HepG2 (cell line): Measurements from ENCODE around the gene HLF. TPM values are rescaled to one million over a fixed set of nuclear protein-coding genes. Genes with fewer than 3 reads are reported as not detected.

Source experiments
- CENPT ChIP-seq: sonication (generic); formaldehyde crosslinking; IDR thresholded peaks from 2 replicates; pipeline ENCODE4 v1.8.0; 2022; ENCODE audit warnings: low read depth, mild to moderate bottlenecking, moderate library complexity, missing genetic modification reagents
- EZH2 ChIP-seq: conservative IDR thresholded peaks from 2 replicates; pipeline ENCODE4 v1.6.1; 2012; ENCODE audit warnings: mild to moderate bottlenecking, low read depth, low read length, moderate library complexity
- FOXK1 ChIP-seq: sonication (generic); formaldehyde crosslinking; IDR thresholded peaks from 2 replicates; pipeline ENCODE4 v1.4.0; 2020; ENCODE audit warnings: low read depth, missing genetic modification reagents, borderline replicate concordance
- GZF1 ChIP-seq: sonication (generic); formaldehyde crosslinking; IDR thresholded peaks from 2 replicates; pipeline ENCODE4 v1.5.1; 2020; ENCODE audit warnings: mild to moderate bottlenecking, missing genetic modification reagents
- HES4 ChIP-seq: sonication (generic); formaldehyde crosslinking; IDR thresholded peaks from 2 replicates; pipeline ENCODE4 v1.9.0; 2021; ENCODE audit warnings: mild to moderate bottlenecking, missing genetic modification reagents, borderline replicate concordance
- NKX3-1 ChIP-seq: sonication (generic); formaldehyde crosslinking; IDR thresholded peaks from 2 replicates; pipeline ENCODE4 v1.5.0; 2020; ENCODE audit warnings: missing genetic modification reagents
- PBX3 ChIP-seq: sonication (generic); formaldehyde crosslinking; IDR thresholded peaks from 2 replicates; pipeline ENCODE4 v1.8.1; 2023; ENCODE audit warnings: missing genetic modification reagents, inconsistent platforms, borderline replicate concordance
- TOPORS ChIP-seq: sonication (generic); formaldehyde crosslinking; IDR thresholded peaks from 2 replicates; pipeline ENCODE4 v1.8.0; 2023; ENCODE audit warnings: mild to moderate bottlenecking, missing genetic modification reagents
- ZBTB3 ChIP-seq: sonication (generic); formaldehyde crosslinking; IDR thresholded peaks from 2 replicates; pipeline ENCODE4 v1.4.0; 2020; ENCODE audit warnings: low read depth, mild to moderate bottlenecking, moderate library complexity, missing genetic modification reagents, borderline replicate concordance
- ZNF121 ChIP-seq: sonication (generic); formaldehyde crosslinking; IDR thresholded peaks from 2 replicates; pipeline ENCODE4 v1.5.0; 2020; ENCODE audit warnings: mild to moderate bottlenecking, missing genetic modification reagents
- ZNF329 ChIP-seq: sonication (generic); formaldehyde crosslinking; IDR thresholded peaks from 2 replicates; pipeline ENCODE4 v1.9.0; 2021; ENCODE audit warnings: low read depth, mild to moderate bottlenecking, missing genetic modification reagents
- ZNF441 ChIP-seq: sonication (generic); formaldehyde crosslinking; IDR thresholded peaks from 2 replicates; pipeline ENCODE4 v1.7.0; 2021; ENCODE audit warnings: missing genetic modification reagents, borderline replicate concordance
- ZNF501 ChIP-seq: sonication (generic); formaldehyde crosslinking; IDR thresholded peaks from 2 replicates; pipeline ENCODE4 v1.5.1; 2020; ENCODE audit warnings: mild to moderate bottlenecking, moderate library complexity, missing genetic modification reagents
- polyA plus RNA-seq, 8 experiments: library from polyadenylated mRNA; depleted of rRNA in 3 of 8; stranded (reverse) in 7 of 8; unstranded in 1 of 8; fragments of >200 nt; fragmentation: Illumina TruSeq in 4 of 8; extraction: Trizol in 4 of 8; gene quantifications; 2 replicates each; pipeline versions ENCODE4 v1.2.1 to v1.2.3, GENCODE V29; 2011 to 2016; ENCODE audit warnings: low read depth in 4 of 8, missing spikeins in 1 of 8, mixed read lengths in 1 of 8; ENCODE audit not compliant: insufficient read depth in 1 of 8
- total RNA-seq, 5 experiments: library from RNA; depleted of rRNA; stranded (reverse); fragments of >200 nt; fragmentation: Illumina TruSeq; extraction: Trizol; gene quantifications; 2 replicates each; pipeline ENCODE4 v1.2.3, GENCODE V29; 2016; ENCODE audit warnings: low read depth in 1 of 5
- TF ChIP-seq, protein P1 (sequence below), 2 experiments: fragments of 450-650 bp in 1 of 2; sonication (generic) in 1 of 2; formaldehyde crosslinking in 1 of 2; IDR thresholded peaks; 2 replicates each; pipeline versions ENCODE4 v1.6.1 to v1.8.0; 2016 to 2022; ENCODE audit warnings: antibody characterized with exemption in 1 of 2, mild to moderate bottlenecking in 1 of 2, missing genetic modification reagents in 1 of 2
- TF ChIP-seq, protein P2 (sequence below): sonication (generic); formaldehyde crosslinking; IDR thresholded peaks from 2 replicates; pipeline ENCODE4 v1.5.1; 2020; ENCODE audit warnings: missing genetic modification reagents, mild to moderate bottlenecking, borderline replicate concordance
- TF ChIP-seq, protein P3 (sequence below): sonication (generic); formaldehyde crosslinking; IDR thresholded peaks from 2 replicates; pipeline ENCODE4 v1.8.0; 2022; ENCODE audit warnings: mild to moderate bottlenecking, missing genetic modification reagents, moderate library complexity

Gene HLF
- total and polyA plus RNA-seq, 2 of the 13 experiments (the other 11 are each of a cell fraction or from before 2014, with no cell fraction given) = 202 to 346 TPM

DNA sequence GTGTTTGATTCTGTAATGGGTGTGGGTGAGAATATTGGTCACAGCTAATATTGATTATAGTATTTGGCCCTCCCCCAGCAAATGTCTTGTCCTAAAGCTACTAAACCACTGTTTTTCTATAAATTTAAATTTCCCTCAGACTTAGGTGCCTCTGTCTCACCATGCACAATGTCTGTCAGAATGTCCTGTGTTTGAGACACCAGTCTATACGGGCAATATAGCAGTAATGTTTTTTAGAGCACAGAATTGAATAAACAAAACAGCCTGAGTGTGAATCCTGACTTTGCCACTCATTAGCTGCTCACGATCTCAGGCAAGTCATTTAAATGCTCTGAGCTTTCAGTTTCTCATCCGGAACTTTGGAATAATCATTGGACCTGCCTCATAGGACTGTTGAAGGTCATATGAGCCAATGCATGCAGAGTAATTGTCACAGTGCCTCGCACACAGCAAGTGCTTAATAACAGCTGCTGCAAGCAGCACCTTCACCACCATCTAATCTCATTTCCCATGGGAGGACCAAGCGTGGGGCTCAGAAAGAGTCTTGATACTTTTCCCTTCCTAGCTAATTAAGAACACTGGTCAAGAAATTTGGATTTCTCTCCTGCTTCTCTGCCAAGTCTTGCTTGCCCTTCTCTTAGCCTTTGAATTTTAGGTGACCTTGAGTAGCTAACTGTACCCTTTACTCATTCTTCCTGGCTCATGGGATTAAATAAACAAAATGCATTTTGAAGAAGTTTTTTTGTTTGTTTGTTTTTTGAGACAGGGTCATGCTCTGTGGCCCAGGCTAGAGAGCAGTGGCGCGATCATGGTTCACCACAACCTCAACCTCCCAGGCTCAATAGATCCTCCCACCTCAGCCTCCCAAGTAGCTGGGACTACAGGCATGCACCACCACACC, 9.8 kb downstream of the HLF start (continued):
- TF ChIP-seq, protein P1, sequence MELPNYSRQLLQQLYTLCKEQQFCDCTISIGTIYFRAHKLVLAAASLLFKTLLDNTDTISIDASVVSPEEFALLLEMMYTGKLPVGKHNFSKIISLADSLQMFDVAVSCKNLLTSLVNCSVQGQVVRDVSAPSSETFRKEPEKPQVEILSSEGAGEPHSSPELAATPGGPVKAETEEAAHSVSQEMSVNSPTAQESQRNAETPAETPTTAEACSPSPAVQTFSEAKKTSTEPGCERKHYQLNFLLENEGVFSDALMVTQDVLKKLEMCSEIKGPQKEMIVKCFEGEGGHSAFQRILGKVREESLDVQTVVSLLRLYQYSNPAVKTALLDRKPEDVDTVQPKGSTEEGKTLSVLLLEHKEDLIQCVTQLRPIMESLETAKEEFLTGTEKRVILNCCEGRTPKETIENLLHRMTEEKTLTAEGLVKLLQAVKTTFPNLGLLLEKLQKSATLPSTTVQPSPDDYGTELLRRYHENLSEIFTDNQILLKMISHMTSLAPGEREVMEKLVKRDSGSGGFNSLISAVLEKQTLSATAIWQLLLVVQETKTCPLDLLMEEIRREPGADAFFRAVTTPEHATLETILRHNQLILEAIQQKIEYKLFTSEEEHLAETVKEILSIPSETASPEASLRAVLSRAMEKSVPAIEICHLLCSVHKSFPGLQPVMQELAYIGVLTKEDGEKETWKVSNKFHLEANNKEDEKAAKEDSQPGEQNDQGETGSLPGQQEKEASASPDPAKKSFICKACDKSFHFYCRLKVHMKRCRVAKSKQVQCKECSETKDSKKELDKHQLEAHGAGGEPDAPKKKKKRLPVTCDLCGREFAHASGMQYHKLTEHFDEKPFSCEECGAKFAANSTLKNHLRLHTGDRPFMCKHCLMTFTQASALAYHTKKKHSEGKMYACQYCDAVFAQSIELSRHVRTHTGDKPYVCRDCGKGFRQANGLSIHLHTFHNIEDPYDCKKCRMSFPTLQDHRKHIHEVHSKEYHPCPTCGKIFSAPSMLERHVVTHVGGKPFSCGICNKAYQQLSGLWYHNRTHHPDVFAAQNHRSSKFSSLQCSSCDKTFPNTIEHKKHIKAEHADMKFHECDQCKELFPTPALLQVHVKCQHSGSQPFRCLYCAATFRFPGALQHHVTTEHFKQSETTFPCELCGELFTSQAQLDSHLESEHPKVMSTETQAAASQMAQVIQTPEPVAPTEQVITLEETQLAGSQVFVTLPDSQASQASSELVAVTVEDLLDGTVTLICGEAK (IDR thresholded peaks at IDR 0.05) = no peak
- TF ChIP-seq, protein P1 (CRISPR knock-in tag; IDR thresholded peaks at IDR 0.05) = no peak
- TF ChIP-seq EZH2 (no peak), ZNF501 (CRISPR knock-in tag) (peak; percentile 23; the same call in 1 of the 2 replicates), ZNF121 (peak; percentile 94), HES4 (CRISPR knock-in tag) (no peak), CENPT (CRISPR knock-in tag) (no peak), FOXK1 (CRISPR knock-in tag) (peak; percentile 13; the same call in 1 of the 2 replicates), PBX3 (CRISPR knock-in tag) (no peak), ZNF329 (no peak), ZBTB3 (CRISPR knock-in tag) (no peak), TOPORS (CRISPR knock-in tag) (no peak; the same call in 1 of the 2 replicates), ZNF441 (no peak), NKX3-1 (CRISPR knock-in tag) (no peak), GZF1 (CRISPR knock-in tag) (no peak)
- TF ChIP-seq, protein P2, sequence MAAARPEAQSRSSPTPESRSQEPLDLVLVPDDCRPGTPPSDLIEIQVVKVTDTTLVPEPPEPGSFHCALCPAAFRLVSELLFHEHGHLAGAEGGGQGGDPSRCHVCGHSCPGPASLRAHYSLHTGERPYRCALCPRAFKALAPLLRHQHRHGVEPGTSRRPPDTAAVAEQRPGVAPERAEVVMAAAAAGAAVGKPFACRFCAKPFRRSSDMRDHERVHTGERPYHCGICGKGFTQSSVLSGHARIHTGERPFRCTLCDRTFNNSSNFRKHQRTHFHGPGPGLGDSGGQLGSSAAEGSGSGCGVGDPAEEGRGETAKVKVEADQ (CRISPR knock-in tag) = no peak; the same call in 1 of the 2 replicates
- TF ChIP-seq, protein P3, sequence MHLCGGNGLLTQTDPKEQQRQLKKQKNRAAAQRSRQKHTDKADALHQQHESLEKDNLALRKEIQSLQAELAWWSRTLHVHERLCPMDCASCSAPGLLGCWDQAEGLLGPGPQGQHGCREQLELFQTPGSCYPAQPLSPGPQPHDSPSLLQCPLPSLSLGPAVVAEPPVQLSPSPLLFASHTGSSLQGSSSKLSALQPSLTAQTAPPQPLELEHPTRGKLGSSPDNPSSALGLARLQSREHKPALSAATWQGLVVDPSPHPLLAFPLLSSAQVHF (CRISPR knock-in tag) = no peak
